SK-N-SH (cell line): Measurements from ENCODE around the gene TMEM244. TPM values are rescaled to one million over a fixed set of nuclear protein-coding genes. Genes with fewer than 3 reads are reported as not detected.
A peak's percentile ranks its signal among the peaks of the same experiment; 100 is the strongest.

Source experiments
- CTCF ChIA-PET: fragments of 300-600, 350-600 bp; formaldehyde crosslinking; extraction: SDS; loops from one replicate; lab custom pipeline; 2021; lab: Yijun Ruan, JAX
- POLR2A ChIA-PET: fragments of 350-600 bp; sonication (Branson Sonifier 250); formaldehyde crosslinking; extraction: SDS; loops from one replicate; lab custom pipeline; 2020; ENCODE audit warnings: antibody characterized with exemption, inconsistent platforms; lab: Yijun Ruan, JAX
- DNase-seq: peaks from one replicate; pipeline ENCODE4 v3.0.0; 2012
- H2AFZ ChIP-seq: fragments of 200-600 bp; sonication (generic); 2 replicates; pipeline ENCODE4 v1.8.1; 2016; ENCODE audit warnings: antibody characterized with exemption, mild to moderate bottlenecking, low read depth
- H3F3A ChIP-seq: fragments of 200-600 bp; sonication (generic); replicated peaks from 2 replicates; pipeline ENCODE3; 2016; ENCODE audit warnings: antibody characterized with exemption, mild to moderate bottlenecking; ENCODE audit not compliant: insufficient read depth
- H3K27ac ChIP-seq, 2 experiments: fragments of 200-500 bp in 1 of 2; fragments of 200-600 bp in 1 of 2; sonication (Bioruptor generic) in 1 of 2; sonication (generic), shearing (Covaris generic) in 1 of 2; 2 replicates each; pipeline versions ENCODE4 v1.5.1 to v1.6.1; 2014 to 2016; ENCODE audit warnings: low read depth in 2 of 2, inconsistent platforms in 1 of 2, low read length in 1 of 2, mild to moderate bottlenecking in 1 of 2, mixed read lengths in 1 of 2
- H3K27me3 ChIP-seq: fragments of 200-600 bp; sonication (generic), shearing (Covaris generic); 2 replicates; pipeline ENCODE4 v1.6.1; 2016; ENCODE audit warnings: mixed run types; ENCODE audit not compliant: insufficient read depth
- H3K36me3 ChIP-seq, 2 experiments: fragments of 200-500 bp in 1 of 2; fragments of 200-600 bp in 1 of 2; sonication (Bioruptor generic) in 1 of 2; sonication (generic) in 1 of 2; replicated peaks in 1 of 2; 2 replicates each; pipeline versions ENCODE3 to v1.5.1; 2014 to 2016; ENCODE audit warnings: low read length in 1 of 2, mild to moderate bottlenecking in 1 of 2; ENCODE audit not compliant: insufficient read depth in 2 of 2, control insufficient read depth in 1 of 2
- H3K4me1 ChIP-seq, 2 experiments: fragments of 200-500 bp in 1 of 2; fragments of 200-600 bp in 1 of 2; sonication (Bioruptor generic) in 1 of 2; sonication (generic), shearing (Covaris generic) in 1 of 2; 2 replicates each; pipeline versions ENCODE4 v1.5.1 to v1.6.1; 2014 to 2016; ENCODE audit warnings: low read depth in 1 of 2, low read length in 1 of 2, mixed run types in 1 of 2; ENCODE audit not compliant: insufficient read depth in 2 of 2, control insufficient read depth in 1 of 2
- H3K4me2 ChIP-seq: fragments of 200-600 bp; sonication (generic), shearing (Covaris generic); 2 replicates; pipeline ENCODE4 v1.6.1; 2017; ENCODE audit warnings: mixed run types
- H3K4me3 ChIP-seq, 2 experiments: fragments of 200-500 bp in 1 of 2; fragments of 200-600 bp in 1 of 2; sonication (Bioruptor generic) in 1 of 2; sonication (generic), shearing (Covaris generic) in 1 of 2; 2 replicates each; pipeline versions ENCODE4 v1.5.1 to v1.8.1; 2014 to 2016; ENCODE audit warnings: low read depth in 2 of 2, inconsistent platforms in 1 of 2, low read length in 1 of 2, mild to moderate bottlenecking in 1 of 2, mixed read lengths in 1 of 2, moderate library complexity in 1 of 2
- H3K79me2 ChIP-seq: fragments of 200-600 bp; sonication (generic); 2 replicates; pipeline ENCODE4 v1.8.1; 2017; ENCODE audit warnings: mild to moderate bottlenecking; ENCODE audit not compliant: insufficient read depth
- H3K9ac ChIP-seq: fragments of 200-600 bp; sonication (generic); 2 replicates; pipeline ENCODE4 v1.6.1; 2017; ENCODE audit warnings: mixed run types
- H3K9me2 ChIP-seq: fragments of 200-600 bp; sonication (generic); 2 replicates; pipeline ENCODE4 v1.6.1; 2017; ENCODE audit warnings: mixed run types
- H3K9me3 ChIP-seq: fragments of 200-600 bp; sonication (generic); 2 replicates; pipeline ENCODE4 v1.6.1; 2017; ENCODE audit warnings: mixed run types, mild to moderate bottlenecking, moderate library complexity
- H4K20me1 ChIP-seq: fragments of 200-600 bp; sonication (generic); 2 replicates; pipeline ENCODE4 v1.6.1; 2017; ENCODE audit warnings: mild to moderate bottlenecking, mixed run types; ENCODE audit not compliant: insufficient read depth
- CHD2 ChIP-seq: fragments of 150-350 bp; IDR thresholded peaks from 2 replicates; pipeline ENCODE4 v1.6.1; 2018; ENCODE audit warnings: low read length; ENCODE audit not compliant: partially characterized antibody
- ELF1 ChIP-seq: IDR thresholded peaks from 2 replicates; pipeline ENCODE4 v1.4.0; 2012
- FOXM1 ChIP-seq: IDR thresholded peaks from 2 replicates; pipeline ENCODE4 v1.4.0; 2012; ENCODE audit warnings: low read depth, mild to moderate bottlenecking
- GABPA ChIP-seq: IDR thresholded peaks from 2 replicates; pipeline ENCODE4 v1.4.0; 2012; ENCODE audit warnings: low read depth, mild to moderate bottlenecking
- GATA2 ChIP-seq: sonication (generic); formaldehyde crosslinking; IDR thresholded peaks from 2 replicates; pipeline ENCODE4 v1.5.0; 2020; ENCODE audit warnings: mild to moderate bottlenecking, missing genetic modification reagents
- IRF3 ChIP-seq: fragments of 150-350 bp; IDR thresholded peaks from 2 replicates; pipeline ENCODE4 v1.6.1; 2016; ENCODE audit warnings: mild to moderate bottlenecking, low read depth, low read length
- JUND ChIP-seq: IDR thresholded peaks from 2 replicates; pipeline ENCODE4 v1.4.0; 2012
- NFIC ChIP-seq: IDR thresholded peaks from 2 replicates; pipeline ENCODE4 v1.4.0; 2012; ENCODE audit warnings: borderline replicate concordance
- NRF1 ChIP-seq: IDR thresholded peaks from 2 replicates; pipeline ENCODE4 v1.6.1; 2012; ENCODE audit warnings: low read depth, mild to moderate bottlenecking, low read length
- POLR2AphosphoS5 ChIP-seq: IDR thresholded peaks from 2 replicates; pipeline ENCODE4 v1.6.1; 2012; ENCODE audit warnings: low read depth, low read length
- RCOR1 ChIP-seq: fragments of 150-350 bp; IDR thresholded peaks from 2 replicates; pipeline ENCODE4 v1.6.1; 2017; ENCODE audit warnings: antibody characterized with exemption, low read length
- RFX5 ChIP-seq: IDR thresholded peaks from 2 replicates; pipeline ENCODE4 v1.6.1; 2012; ENCODE audit warnings: mild to moderate bottlenecking, improper control_type of control experiment, low read length
- RXRA ChIP-seq: IDR thresholded peaks from 2 replicates; pipeline ENCODE4 v1.4.0; 2012; ENCODE audit warnings: low read depth, mild to moderate bottlenecking, borderline replicate concordance
- SIN3A ChIP-seq: IDR thresholded peaks from 2 replicates; pipeline ENCODE4 v1.6.1; 2012; ENCODE audit warnings: low read depth, mild to moderate bottlenecking, low read length, moderate library complexity, borderline replicate concordance
- TAF1 ChIP-seq: IDR thresholded peaks from 2 replicates; pipeline ENCODE4 v1.6.1; 2012; ENCODE audit warnings: low read depth, mild to moderate bottlenecking, low read length, moderate library complexity, borderline replicate concordance
- TCF12 ChIP-seq: IDR thresholded peaks from 2 replicates; pipeline ENCODE4 v1.4.0; 2012
- TEAD4 ChIP-seq: IDR thresholded peaks from 2 replicates; pipeline ENCODE4 v1.4.0; 2012; ENCODE audit warnings: mild to moderate bottlenecking, borderline replicate concordance; ENCODE audit not compliant: insufficient read depth
- ZBTB33 ChIP-seq: IDR thresholded peaks from 2 replicates; pipeline ENCODE4 v1.4.0; 2012; ENCODE audit warnings: low read depth, borderline replicate concordance
- WGBS: methylation state at CpG from one replicate; pipeline ENCODE4 v1.1.6; 2017; ENCODE audit warnings: low lambda C conversion rate; 5-methylcytosine and 5-hydroxymethylcytosine counted together
- polyA plus RNA-seq, 3 experiments: library from polyadenylated mRNA; depleted of rRNA; stranded (reverse); fragments of >200 nt; gene quantifications; 2 replicates each; pipeline ENCODE4 v1.2.3, GENCODE V29; 2012
- TF ChIP-seq, protein P1 (sequence below): IDR thresholded peaks from 2 replicates; pipeline ENCODE4 v1.4.0; 2012; ENCODE audit warnings: low read depth, borderline replicate concordance
- TF ChIP-seq, protein P2 (sequence below): fragments of 150-350 bp; IDR thresholded peaks from 2 replicates; pipeline ENCODE4 v1.6.1; 2017; ENCODE audit warnings: antibody characterized with exemption, low read length, low read depth, borderline replicate concordance

The TMEM244 gene
- polyA plus RNA-seq, 1 of the 3 experiments (the other 2 are of a cell fraction), result 4.1 TPM

- no peak for TF ChIP-seq ZBTB33
- TF ChIP-seq JUND, result peak; percentile 96
- peak; percentile 24; the same call in 1 of the 2 replicates for TF ChIP-seq FOXM1
- no peak for TF ChIP-seq ELF1
- no peak for TF ChIP-seq IRF3
- TF ChIP-seq CHD2, result no peak
- peak; percentile 82 for TF ChIP-seq TCF12
- no peak for TF ChIP-seq RCOR1
Observed at GRCh38 chr6:129889580-129889979, 28.5 kb upstream of the TMEM244 start (continued).

- H4K20me1 ChIP-seq, result no peaks in the 10 kb centered on the region
- H3F3A ChIP-seq, result peaks cover 21% of the 10 kb centered on the region
- 78% methylated on average over 4 of the region's 4 CpGs for WGBS
- no peak overlapping the region for H3K27ac ChIP-seq
- H3K27me3 ChIP-seq, result no peaks in the 10 kb centered on the region
- no peak for DNase-seq
- no peaks in the 10 kb centered on the region for H3K79me2 ChIP-seq
- no peak overlapping the region for H3K4me3 ChIP-seq
- H3K4me1 ChIP-seq, result peaks cover 0 to 18% of the 10 kb centered on the region in 2 experiments; a peak in 1 of 4 replicates
- H3K9me3 ChIP-seq, result no peaks in the 10 kb centered on the region
- H2AFZ ChIP-seq, result no peak overlapping the region
- H3K9ac ChIP-seq, result no peak overlapping the region
- ChIA-PET CTCF (interaction anchor here (1.4 kb wide), 1 partner anchor 135 kb away, joined by 3 read pairs; no protein-coding TSS in a partner anchor), POLR2A (no interaction called here)
- H3K36me3 ChIP-seq, result no peaks in the 10 kb centered on the region
- H3K9me2 ChIP-seq, result no peaks in the 10 kb centered on the region
- no peak overlapping the region for H3K4me2 ChIP-seq
- TF ChIP-seq POLR2AphosphoS5 (no peak), TAF1 (no peak)
Observed at GRCh38 chr6:129886401-129887155, 25.5 kb upstream of the TMEM244 start.

DNA sequence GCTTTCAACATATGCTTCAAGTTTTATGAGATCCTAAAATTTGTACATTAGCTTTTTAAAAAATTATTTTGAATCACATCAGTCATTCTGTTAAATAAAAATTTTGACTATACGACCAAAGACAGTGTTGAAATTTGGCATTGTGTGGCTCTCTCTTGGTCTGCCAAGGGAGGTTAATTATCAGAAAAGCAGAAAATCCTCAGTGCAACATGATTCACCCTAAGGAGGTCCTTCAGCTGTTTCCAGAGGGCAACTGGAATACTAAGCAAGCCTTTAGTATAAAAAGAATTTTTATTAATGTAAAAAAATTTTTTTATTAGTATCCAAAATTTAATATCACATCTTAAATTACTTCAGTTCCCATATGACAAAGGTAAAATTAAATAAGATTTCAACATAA, 23.1 kb upstream of the TMEM244 start:
- Histone ChIP-seq H3K4me2 (no peak overlapping the region), H3K4me1 (0 out of 4 replicates have a peak, but pooled peaks cover 0 to 5% of the 10 kb centered on the region in 2 experiments), H3K36me3 (no peaks in the 10 kb centered on the region), H3F3A (peaks cover 4% of the 10 kb centered on the region), H3K27ac (no peak overlapping the region), H3K9me2 (no peaks in the 10 kb centered on the region), H3K4me3 (no peak overlapping the region), H2AFZ (no peak overlapping the region), H3K9me3 (no peaks in the 10 kb centered on the region), H3K9ac (no peak overlapping the region), H4K20me1 (no peaks in the 10 kb centered on the region), H3K79me2 (no peaks in the 10 kb centered on the region), H3K27me3 (no peaks in the 10 kb centered on the region)
- WGBS, result 52% methylated on average over 1 of the region's 1 CpG
- DNase-seq, result no peak
- POLR2A ChIA-PET, result no interaction called here
- CTCF ChIA-PET, result interaction anchor here (0.6 kb wide), 1 partner anchor 36 kb away, joined by 3 read pairs; no protein-coding TSS in a partner anchor
- TF ChIP-seq RXRA (no peak), TEAD4 (no peak), JUND (no peak), NRF1 (no peak), SIN3A (no peak), GABPA (no peak), RFX5 (no peak), IRF3 (no peak), GATA2 (CRISPR knock-in tag) (no peak), NFIC (no peak), TCF12 (no peak)
- TF ChIP-seq, protein P1, sequence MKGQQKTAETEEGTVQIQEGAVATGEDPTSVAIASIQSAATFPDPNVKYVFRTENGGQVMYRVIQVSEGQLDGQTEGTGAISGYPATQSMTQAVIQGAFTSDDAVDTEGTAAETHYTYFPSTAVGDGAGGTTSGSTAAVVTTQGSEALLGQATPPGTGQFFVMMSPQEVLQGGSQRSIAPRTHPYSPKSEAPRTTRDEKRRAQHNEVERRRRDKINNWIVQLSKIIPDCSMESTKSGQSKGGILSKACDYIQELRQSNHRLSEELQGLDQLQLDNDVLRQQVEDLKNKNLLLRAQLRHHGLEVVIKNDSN, result no peak
- TF ChIP-seq, protein P2, sequence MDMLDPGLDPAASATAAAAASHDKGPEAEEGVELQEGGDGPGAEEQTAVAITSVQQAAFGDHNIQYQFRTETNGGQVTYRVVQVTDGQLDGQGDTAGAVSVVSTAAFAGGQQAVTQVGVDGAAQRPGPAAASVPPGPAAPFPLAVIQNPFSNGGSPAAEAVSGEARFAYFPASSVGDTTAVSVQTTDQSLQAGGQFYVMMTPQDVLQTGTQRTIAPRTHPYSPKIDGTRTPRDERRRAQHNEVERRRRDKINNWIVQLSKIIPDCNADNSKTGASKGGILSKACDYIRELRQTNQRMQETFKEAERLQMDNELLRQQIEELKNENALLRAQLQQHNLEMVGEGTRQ, result no peak
